ENCODE data around the gene TMEM97.

Gene TMEM97

GRCh38 chr17:28371245-28372202 is 52.5 kb downstream of the TMEM97 start, which contains the start of gene SARM1:
Gene SARM1 (plus strand): TSS chr17:28371694. CDS start chr17:28372033, 339 bp downstream.
- 1% methylated on average over 52 to 70 of the region's 80 CpGs for WGBS, 2 experiments (ENCODE audit: insufficient coverage in 2 of 2)
- peak within 1 kb of the TSS; percentile 58 for H3K4me3 ChIP-seq (ENCODE audit: extremely low read depth, insufficient read depth, low read length, poor library complexity, severe bottlenecking)
- no peaks in the 10 kb centered on the region for H3K9me3 ChIP-seq (ENCODE audit: control insufficient read depth, low read length)
- H3K36me3 ChIP-seq (ENCODE audit: control insufficient read depth, insufficient read depth, low read length) = peaks cover 5% of the 10 kb centered on the region
- H3K4me1 ChIP-seq (ENCODE audit: control insufficient read depth, insufficient read depth, low read length, poor library complexity, severe bottlenecking) = peaks cover 16% of the 10 kb centered on the region
- H3K27ac ChIP-seq (ENCODE audit: low read depth, low read length, severe bottlenecking) = peak within 1 kb of the TSS; percentile 92

- WGBS, 2 experiments (ENCODE audit: insufficient coverage in 2 of 2) = 9 to 10% methylated on average over 47 to 48 of the region's 53 CpGs
- Histone ChIP-seq H3K9me3 (ENCODE audit: control insufficient read depth, low read length) (no peaks in the 10 kb centered on the region), H3K27ac (ENCODE audit: low read depth, low read length, severe bottlenecking) (no peak overlapping the region), H3K4me3 (ENCODE audit: extremely low read depth, insufficient read depth, low read length, poor library complexity, severe bottlenecking) (peak overlapping the region; percentile 58), H3K36me3 (ENCODE audit: control insufficient read depth, insufficient read depth, low read length) (no peaks in the 10 kb centered on the region), H3K4me1 (ENCODE audit: control insufficient read depth, insufficient read depth, low read length, poor library complexity, severe bottlenecking) (peaks cover 16% of the 10 kb centered on the region)
These were observed 53.4 kb downstream of the TMEM97 start for GRCh38 chr17:28372203-28372944.

GRCh38 chr17:28372945-28373274 is 53.9 kb downstream of the TMEM97 start:
- WGBS, 2 experiments (ENCODE audit: insufficient coverage in 2 of 2) = 92 to 100% methylated on average over 1 to 4 of the region's 6 CpGs
- H3K27ac ChIP-seq (ENCODE audit: low read depth, low read length, severe bottlenecking) = no peak overlapping the region
- H3K9me3 ChIP-seq (ENCODE audit: control insufficient read depth, low read length) = no peaks in the 10 kb centered on the region
- peaks cover 16% of the 10 kb centered on the region for H3K4me1 ChIP-seq (ENCODE audit: control insufficient read depth, insufficient read depth, low read length, poor library complexity, severe bottlenecking)
- H3K4me3 ChIP-seq (ENCODE audit: extremely low read depth, insufficient read depth, low read length, poor library complexity, severe bottlenecking) = peak overlapping the region; percentile 58
- H3K36me3 ChIP-seq (ENCODE audit: control insufficient read depth, insufficient read depth, low read length) = no peaks in the 10 kb centered on the region

All from mesodermal cell (in vitro differentiated cells).